Suprapubic skin (tissue), 4 donors: ENCODE results near the gene CAPRIN1. TPM values are rescaled to one million over a fixed set of nuclear protein-coding genes. Genes with fewer than 3 reads are reported as not detected.
A peak's percentile ranks its signal among the peaks of the same experiment; 100 is the strongest.

Experiments
- DNase-seq, 2 donors: peaks; one replicate each; pipeline ENCODE4 v3.0.0-alpha.2; 2019; ENCODE audit warnings: low spot score in 2 of 2
- H3K27ac ChIP-seq: fragments of 200-600 bp; sonication (generic); one replicate; pipeline ENCODE4 v1.5.1; 2019
- H3K27me3 ChIP-seq: fragments of 200-600 bp; sonication (generic); one replicate; pipeline ENCODE4 v1.5.1; 2019
- H3K36me3 ChIP-seq: fragments of 200-600 bp; sonication (generic); one replicate; pipeline ENCODE4 v1.5.1; 2019
- H3K4me1 ChIP-seq: fragments of 200-600 bp; sonication (generic); one replicate; pipeline ENCODE4 v1.5.1; 2019
- H3K4me3 ChIP-seq: fragments of 200-600 bp; sonication (generic); one replicate; pipeline ENCODE4 v1.5.1; 2019; ENCODE audit warnings: mild to moderate bottlenecking
- H3K9me3 ChIP-seq: fragments of 200-600 bp; sonication (generic); one replicate; pipeline ENCODE4 v1.5.1; 2019
- EP300 ChIP-seq: sonication (generic); formaldehyde crosslinking; IDR thresholded peaks from one replicate; pipeline ENCODE4 v1.6.1; 2017; ENCODE audit warnings: antibody characterized with exemption
- POLR2A ChIP-seq, 2 donors: fragments of 450-650 bp; IDR thresholded peaks; one replicate each; pipeline ENCODE4 v1.6.1; 2017; ENCODE audit warnings: antibody characterized with exemption in 2 of 2, mild to moderate bottlenecking in 2 of 2, moderate library complexity in 2 of 2
- POLR2AphosphoS5 ChIP-seq, 3 donors: sonication (generic); formaldehyde crosslinking; IDR thresholded peaks; one replicate each; pipeline ENCODE4 v1.6.1; 2017; ENCODE audit warnings: antibody characterized with exemption in 3 of 3
- WGBS: methylation state at CpG from one replicate; pipeline ENCODE4 v1.1.5; 2018; 5-methylcytosine and 5-hydroxymethylcytosine counted together
- total RNA-seq, 4 donors: library from RNA; depleted of rRNA; stranded (reverse); fragments of >200 nt; gene quantifications; one replicate each; pipeline ENCODE4 v1.1.0, GENCODE V29; 2016
- TF ChIP-seq, protein P1 (sequence below), 2 donors: fragments of 200-600 bp in 1 of 2; fragments of 450-650 bp in 1 of 2; sonication (generic) in 1 of 2; IDR thresholded peaks; one replicate each; pipeline ENCODE4 v1.5.1; 2016 to 2019; ENCODE audit warnings: antibody characterized with exemption in 2 of 2, mild to moderate bottlenecking in 1 of 2, moderate library complexity in 1 of 2

The CAPRIN1 gene
- total RNA-seq, 4 donors from 2014 or later = 109 to 137 (median 117) TPM

DNA sequence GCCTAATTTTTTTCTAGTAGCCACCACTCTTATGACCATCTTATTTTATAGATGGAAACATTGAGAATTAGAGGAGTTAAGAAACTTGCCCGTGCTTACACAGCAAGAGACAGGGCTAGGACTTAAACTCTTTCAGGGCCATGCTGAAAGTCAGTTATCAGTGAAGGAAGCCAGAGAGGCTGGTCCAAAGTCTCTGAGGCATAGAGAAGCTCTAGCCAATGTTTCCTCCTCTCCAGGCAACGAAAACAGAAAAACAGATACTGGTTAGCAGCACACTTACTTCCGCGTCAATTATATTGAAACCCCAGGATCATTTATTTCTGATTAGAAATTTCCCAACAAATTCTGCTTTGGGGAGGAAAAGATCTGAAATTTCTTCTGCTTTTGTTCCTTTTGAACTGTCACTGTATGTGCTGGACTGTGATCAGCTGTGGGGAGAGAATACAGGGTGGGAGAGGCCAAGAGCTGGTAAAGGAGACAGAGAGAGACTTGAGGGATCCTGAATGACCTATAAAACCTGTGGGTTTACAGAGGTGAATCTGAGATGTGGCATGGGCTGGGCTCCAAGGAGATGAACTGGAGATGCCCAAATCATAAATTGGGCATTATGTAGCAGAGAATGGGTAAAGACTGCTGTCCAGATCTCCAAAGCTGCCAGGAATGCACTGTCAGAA is 37.5 kb upstream of the CAPRIN1 start:
- Histone ChIP-seq H3K27me3 (no peaks in the 10 kb centered on the region), H3K36me3 (no peaks in the 10 kb centered on the region), H3K9me3 (no peaks in the 10 kb centered on the region), H3K4me3 (no peak overlapping the region), H3K4me1 (peaks cover 4% of the 10 kb centered on the region), H3K27ac (peak overlapping the region; percentile 56)
- WGBS = 52% methylated on average over 4 of the region's 4 CpGs
- DNase-seq = no peak
- TF ChIP-seq EP300 = no peak
- no peak for TF ChIP-seq POLR2A (IDR thresholded peaks at IDR 0.05)
- TF ChIP-seq, protein P1, sequence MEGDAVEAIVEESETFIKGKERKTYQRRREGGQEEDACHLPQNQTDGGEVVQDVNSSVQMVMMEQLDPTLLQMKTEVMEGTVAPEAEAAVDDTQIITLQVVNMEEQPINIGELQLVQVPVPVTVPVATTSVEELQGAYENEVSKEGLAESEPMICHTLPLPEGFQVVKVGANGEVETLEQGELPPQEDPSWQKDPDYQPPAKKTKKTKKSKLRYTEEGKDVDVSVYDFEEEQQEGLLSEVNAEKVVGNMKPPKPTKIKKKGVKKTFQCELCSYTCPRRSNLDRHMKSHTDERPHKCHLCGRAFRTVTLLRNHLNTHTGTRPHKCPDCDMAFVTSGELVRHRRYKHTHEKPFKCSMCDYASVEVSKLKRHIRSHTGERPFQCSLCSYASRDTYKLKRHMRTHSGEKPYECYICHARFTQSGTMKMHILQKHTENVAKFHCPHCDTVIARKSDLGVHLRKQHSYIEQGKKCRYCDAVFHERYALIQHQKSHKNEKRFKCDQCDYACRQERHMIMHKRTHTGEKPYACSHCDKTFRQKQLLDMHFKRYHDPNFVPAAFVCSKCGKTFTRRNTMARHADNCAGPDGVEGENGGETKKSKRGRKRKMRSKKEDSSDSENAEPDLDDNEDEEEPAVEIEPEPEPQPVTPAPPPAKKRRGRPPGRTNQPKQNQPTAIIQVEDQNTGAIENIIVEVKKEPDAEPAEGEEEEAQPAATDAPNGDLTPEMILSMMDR (IDR thresholded peaks at IDR 0.05) = no peak
- TF ChIP-seq POLR2AphosphoS5 (IDR thresholded peaks at IDR 0.05) = no peak

DNA sequence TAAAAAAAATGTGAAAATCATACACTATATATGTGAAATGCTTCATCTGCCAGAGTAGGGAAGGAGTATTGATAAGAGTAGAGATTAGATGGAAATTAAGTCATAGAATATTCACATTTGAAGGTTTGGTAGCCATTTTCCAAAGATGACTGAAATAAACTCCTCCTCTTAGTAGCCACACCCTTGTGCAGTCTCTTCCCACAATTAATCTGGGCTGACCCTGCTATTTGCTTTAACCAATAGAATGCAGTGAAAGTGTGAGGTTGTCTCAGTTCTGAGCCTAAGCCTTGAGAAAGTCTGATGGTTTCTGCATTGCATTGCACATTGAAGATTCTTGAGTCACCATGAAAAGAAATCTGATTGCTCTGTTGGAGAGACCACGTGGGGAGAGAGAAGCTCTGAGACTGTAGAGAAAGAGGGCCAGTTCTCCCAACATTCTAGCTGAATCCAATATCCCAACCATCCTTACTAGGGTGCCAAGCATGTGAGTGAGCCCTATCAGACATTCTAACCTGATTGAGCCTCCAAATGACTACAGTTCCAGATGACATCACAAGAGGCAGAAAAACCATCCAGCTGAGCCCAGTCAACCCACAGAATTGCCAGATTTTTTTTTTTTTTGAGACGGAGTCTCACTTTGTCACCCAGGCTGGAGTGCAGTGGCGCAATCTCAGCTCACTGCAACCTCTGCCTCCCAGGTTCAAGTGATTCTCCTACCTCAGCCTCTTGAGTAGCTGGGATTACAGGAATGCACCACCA is 29.4 kb upstream of the CAPRIN1 start:
- 82% methylated on average over 3 of the region's 3 CpGs for WGBS
- H3K4me1 ChIP-seq = no peaks in the 10 kb centered on the region
- no peak for TF ChIP-seq EP300
- TF ChIP-seq, protein P1 (IDR thresholded peaks at IDR 0.05) = no peak
- TF ChIP-seq POLR2A (IDR thresholded peaks at IDR 0.05) = no peak
- no peak for TF ChIP-seq POLR2AphosphoS5 (IDR thresholded peaks at IDR 0.05)
- no peak overlapping the region for H3K27ac ChIP-seq
- no peak overlapping the region for H3K4me3 ChIP-seq
- no peaks in the 10 kb centered on the region for H3K27me3 ChIP-seq
- H3K9me3 ChIP-seq = no peaks in the 10 kb centered on the region
- no peak for DNase-seq
- H3K36me3 ChIP-seq = no peaks in the 10 kb centered on the region

DNA sequence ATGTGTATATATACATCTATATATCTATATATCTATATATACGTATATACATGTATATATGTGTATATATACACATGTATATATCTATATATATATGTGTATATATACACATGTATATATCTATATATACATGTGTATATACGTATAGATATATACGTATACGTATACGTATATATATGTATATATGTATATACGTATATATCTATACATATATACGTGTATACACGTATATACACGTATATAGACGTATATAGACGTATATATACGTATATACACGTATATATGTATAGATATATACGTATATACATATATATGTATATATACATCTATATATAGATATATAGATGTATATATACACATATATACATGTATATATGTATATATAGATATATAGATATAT is 25.1 kb upstream of the CAPRIN1 start:
- no peaks in the 10 kb centered on the region for H3K27me3 ChIP-seq
- WGBS = 83% methylated on average over 14 of the region's 14 CpGs
- no peak for DNase-seq
- H3K4me3 ChIP-seq = no peak overlapping the region
- H3K4me1 ChIP-seq = peaks cover 3% of the 10 kb centered on the region
- TF ChIP-seq, protein P1 (IDR thresholded peaks at IDR 0.05) = no peak
- TF ChIP-seq POLR2A (IDR thresholded peaks at IDR 0.05) (no peak), EP300 (no peak), POLR2AphosphoS5 (IDR thresholded peaks at IDR 0.05) (no peak)
- no peak overlapping the region for H3K27ac ChIP-seq
- H3K9me3 ChIP-seq = no peaks in the 10 kb centered on the region
- no peaks in the 10 kb centered on the region for H3K36me3 ChIP-seq

DNA sequence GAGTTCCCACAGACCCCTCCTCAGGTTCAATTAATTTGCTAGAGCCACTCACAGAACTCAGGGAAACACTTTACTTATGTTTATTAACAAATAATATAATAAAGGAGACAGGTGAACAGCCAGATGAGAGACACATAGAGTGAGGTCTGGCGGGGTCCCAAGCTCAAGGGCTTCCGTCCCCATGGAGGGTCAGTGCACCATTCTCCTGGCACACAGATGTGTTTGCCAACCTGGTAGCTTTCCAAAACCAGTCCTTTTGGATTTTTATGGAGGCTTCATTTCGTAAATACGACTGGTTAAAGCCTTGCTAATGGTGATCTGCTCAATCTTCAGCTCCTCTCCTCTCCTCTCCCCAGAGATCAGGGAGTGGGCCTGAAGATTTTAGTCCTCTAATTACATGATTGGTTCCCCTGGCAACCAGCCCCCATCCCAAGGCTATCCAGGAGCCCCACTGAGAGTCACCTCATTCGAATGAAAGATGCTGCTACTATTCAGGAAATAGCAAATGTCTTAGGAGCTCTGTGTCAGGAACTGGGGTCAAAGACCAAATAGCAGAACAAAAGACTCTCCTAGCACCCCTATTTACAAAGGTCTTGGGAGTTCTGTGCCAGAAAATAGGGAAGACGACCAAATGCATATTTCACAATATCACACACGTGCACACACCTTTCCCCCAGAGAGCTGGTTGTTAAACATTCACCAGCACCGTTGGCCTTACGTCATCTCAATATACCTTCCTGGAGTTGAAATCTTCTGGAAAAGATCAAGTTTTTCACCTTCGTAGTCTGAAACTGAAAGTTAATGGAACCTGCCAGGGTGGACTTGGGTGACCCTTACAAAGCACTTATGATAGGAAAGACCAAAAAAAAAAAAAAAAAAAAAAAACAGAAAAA is 23.8 kb upstream of the CAPRIN1 start:
- H3K27me3 ChIP-seq = no peaks in the 10 kb centered on the region

DNA sequence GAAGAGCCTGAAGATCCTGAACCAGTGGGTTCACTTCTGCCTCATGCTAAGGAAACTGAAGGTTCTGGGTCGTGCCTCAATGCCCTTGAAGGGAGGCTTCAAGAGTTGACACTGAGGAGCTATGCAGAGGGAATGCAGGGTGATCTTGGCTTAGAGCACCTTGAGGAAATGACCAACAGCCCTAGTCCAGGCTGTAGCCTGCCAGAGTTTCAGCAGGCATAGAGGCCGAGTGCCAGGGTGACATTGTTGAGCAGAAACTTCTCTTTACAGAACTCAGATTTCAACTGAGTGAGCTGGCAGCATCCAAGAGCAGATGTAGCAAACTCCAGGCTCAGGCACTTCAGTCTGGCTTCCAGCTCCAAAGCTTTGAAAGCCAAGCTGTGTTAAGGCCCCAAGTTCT is 23.1 kb upstream of the CAPRIN1 start:
- Histone ChIP-seq H3K9me3 (no peaks in the 10 kb centered on the region), H3K4me1 (peaks cover 3% of the 10 kb centered on the region), H3K27ac (no peak overlapping the region), H3K27me3 (no peaks in the 10 kb centered on the region), H3K36me3 (no peaks in the 10 kb centered on the region), H3K4me3 (no peak overlapping the region)
- 58% methylated on average over 2 of the region's 2 CpGs for WGBS
- TF ChIP-seq POLR2A (IDR thresholded peaks at IDR 0.05) = no peak
- TF ChIP-seq, protein P1 (IDR thresholded peaks at IDR 0.05) = no peak
- no peak for TF ChIP-seq POLR2AphosphoS5 (IDR thresholded peaks at IDR 0.05)
- no peak for TF ChIP-seq EP300
- no peak for DNase-seq

More for the DNA sequence above, 23.8 kb upstream of the CAPRIN1 start:
- H3K4me1 ChIP-seq = peaks cover 3% of the 10 kb centered on the region
- TF ChIP-seq EP300 = no peak
- no peak for DNase-seq
- no peaks in the 10 kb centered on the region for H3K36me3 ChIP-seq
- 63% methylated on average over 10 of the region's 10 CpGs for WGBS
- H3K9me3 ChIP-seq = no peaks in the 10 kb centered on the region
- no peak overlapping the region for H3K4me3 ChIP-seq
- no peak overlapping the region for H3K27ac ChIP-seq
